AG04450 (cell line): ENCODE results near the gene ADAR. TPM values are rescaled to one million over a fixed set of nuclear protein-coding genes. Genes with fewer than 3 reads are reported as not detected.
A peak's percentile ranks its signal among the peaks of the same experiment; 100 is the strongest.

Source experiments
- CTCF ChIA-PET: fragments of 300-600, 350-600 bp; formaldehyde crosslinking; extraction: SDS; loops from one replicate; lab custom pipeline; 2022; ENCODE audit warnings: antibody characterized with exemption, inconsistent platforms; lab: Charles Lee
- POLR2A ChIA-PET: fragments of 350-600 bp; formaldehyde crosslinking; extraction: SDS; loops from one replicate; lab custom pipeline; 2021; ENCODE audit warnings: antibody characterized with exemption, inconsistent platforms; lab: Yijun Ruan, JAX
- DNase-seq: peaks from one replicate; pipeline ENCODE4 v3.0.0-alpha.2; 2011; ENCODE audit warnings: low read depth, low spot score
- H3K27ac ChIP-seq: one replicate; pipeline ENCODE4 v1.5.1; 2012; ENCODE audit warnings: low read depth, low read length, control low read depth
- H3K27me3 ChIP-seq: one replicate; pipeline ENCODE4 v1.6.0; 2012; ENCODE audit warnings: low read length; ENCODE audit not compliant: control insufficient read depth, insufficient read depth
- H3K4me3 ChIP-seq: 2 replicates; pipeline ENCODE4 v1.5.1; 2011; ENCODE audit warnings: mild to moderate bottlenecking, low read depth, low read length, control low read depth
- H3K9me3 ChIP-seq: 2 replicates; pipeline ENCODE4 v1.5.1; 2012; ENCODE audit warnings: low read length; ENCODE audit not compliant: control insufficient read depth, insufficient read depth
- polyA plus RNA-seq: library from polyadenylated mRNA; depleted of rRNA; stranded (reverse); fragments of >200 nt; gene quantifications from 2 replicates; pipeline ENCODE4 v1.2.3, GENCODE V29; 2011
- TF ChIP-seq, protein P1 (sequence below): IDR thresholded peaks from 2 replicates; pipeline ENCODE4 v1.5.1; 2011; ENCODE audit warnings: low read depth, low read length, control low read depth, inconsistent platforms

The ADAR gene
- polyA plus RNA-seq, 1 experiment, result 203 TPM

DNA sequence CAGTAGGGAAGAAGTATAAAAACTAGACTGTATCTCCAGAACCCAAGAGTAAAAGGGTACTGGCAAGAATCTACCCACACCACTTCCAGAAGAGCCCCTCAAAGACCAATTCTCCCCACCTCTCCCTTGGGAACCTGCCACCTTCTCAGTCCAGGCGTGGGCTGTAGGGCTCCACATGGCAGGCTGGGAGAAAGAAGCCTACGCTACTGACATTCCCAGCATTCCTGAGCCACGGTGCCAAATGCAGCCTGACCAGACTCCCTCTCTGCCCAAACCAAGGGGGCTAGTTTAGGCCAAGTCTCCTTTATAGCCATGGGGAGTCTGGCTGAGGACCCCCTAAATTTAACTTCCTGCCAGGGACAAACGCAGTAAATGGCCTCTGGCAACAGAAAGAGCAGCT lies 51.6 kb downstream of the ADAR start:
- POLR2A ChIA-PET, result no interaction called here
- no peaks in the 10 kb centered on the region for H3K27me3 ChIP-seq
- TF ChIP-seq, protein P1, sequence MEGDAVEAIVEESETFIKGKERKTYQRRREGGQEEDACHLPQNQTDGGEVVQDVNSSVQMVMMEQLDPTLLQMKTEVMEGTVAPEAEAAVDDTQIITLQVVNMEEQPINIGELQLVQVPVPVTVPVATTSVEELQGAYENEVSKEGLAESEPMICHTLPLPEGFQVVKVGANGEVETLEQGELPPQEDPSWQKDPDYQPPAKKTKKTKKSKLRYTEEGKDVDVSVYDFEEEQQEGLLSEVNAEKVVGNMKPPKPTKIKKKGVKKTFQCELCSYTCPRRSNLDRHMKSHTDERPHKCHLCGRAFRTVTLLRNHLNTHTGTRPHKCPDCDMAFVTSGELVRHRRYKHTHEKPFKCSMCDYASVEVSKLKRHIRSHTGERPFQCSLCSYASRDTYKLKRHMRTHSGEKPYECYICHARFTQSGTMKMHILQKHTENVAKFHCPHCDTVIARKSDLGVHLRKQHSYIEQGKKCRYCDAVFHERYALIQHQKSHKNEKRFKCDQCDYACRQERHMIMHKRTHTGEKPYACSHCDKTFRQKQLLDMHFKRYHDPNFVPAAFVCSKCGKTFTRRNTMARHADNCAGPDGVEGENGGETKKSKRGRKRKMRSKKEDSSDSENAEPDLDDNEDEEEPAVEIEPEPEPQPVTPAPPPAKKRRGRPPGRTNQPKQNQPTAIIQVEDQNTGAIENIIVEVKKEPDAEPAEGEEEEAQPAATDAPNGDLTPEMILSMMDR, result no peak
- peak overlapping the region; percentile 69 for H3K4me3 ChIP-seq
- H3K27ac ChIP-seq, result peak overlapping the region; percentile 39
- CTCF ChIA-PET, result interaction anchor here (0.6 to 2.2 kb wide), 3 partner anchors 10 to 529 kb away, joined by 4 to 10 read pairs (median 5); no protein-coding TSS in a partner anchor
- no peaks in the 10 kb centered on the region for H3K9me3 ChIP-seq
- no peak for DNase-seq

DNA sequence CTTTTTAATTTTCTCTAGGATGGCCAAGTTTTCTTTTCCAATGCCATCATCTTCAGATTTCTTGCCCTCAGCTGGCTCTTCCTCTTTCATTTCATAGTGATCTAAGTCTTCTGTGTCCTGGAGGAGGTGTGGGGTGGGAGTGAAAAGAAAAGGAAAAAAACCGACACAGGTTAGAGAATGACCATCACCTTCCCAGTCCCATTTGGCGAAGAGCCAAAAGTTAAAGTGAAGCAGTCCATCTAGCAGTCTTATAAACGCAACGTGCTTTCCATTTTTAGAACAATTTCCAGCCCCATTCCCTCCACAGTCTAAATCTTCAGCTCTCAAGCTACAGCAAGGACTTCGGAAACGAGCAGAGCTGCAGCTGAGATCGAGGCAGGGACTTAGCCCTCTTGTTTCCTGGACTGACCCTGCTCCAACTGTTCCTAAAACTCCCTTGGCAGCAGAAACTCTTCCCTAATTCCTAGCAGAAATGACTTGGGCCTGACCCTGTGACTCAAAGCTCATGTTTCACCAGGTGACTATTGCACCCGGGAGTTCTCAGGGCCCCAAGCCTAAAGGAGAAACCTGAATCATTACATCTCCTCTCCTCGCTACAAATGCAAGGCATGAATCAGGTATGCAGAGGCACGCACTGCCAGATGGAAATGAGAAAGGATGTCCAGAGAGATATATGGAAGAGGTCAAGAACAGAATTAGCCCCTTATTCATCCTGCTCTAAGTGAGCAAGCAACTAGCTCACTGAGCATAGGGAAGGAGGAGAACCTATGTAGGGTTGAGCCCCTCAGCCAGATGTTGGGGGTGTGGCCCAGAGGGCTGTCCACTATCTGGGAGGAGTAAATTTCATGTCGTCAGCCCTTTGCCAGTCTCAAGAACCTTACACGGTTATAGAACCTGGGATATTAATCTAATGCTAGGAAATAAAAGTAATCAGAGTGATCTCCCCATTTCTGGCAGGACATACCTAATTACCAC lies 54.6 kb downstream of the ADAR start:
- ChIA-PET CTCF (interaction anchor here (0.6 to 1.2 kb wide), 4 partner anchors 72 to 140 kb away, joined by 3 to 8 read pairs (median 4); no protein-coding TSS in a partner anchor), POLR2A (no interaction called here)
- Histone ChIP-seq H3K27me3 (no peaks in the 10 kb centered on the region), H3K4me3 (no peak overlapping the region), H3K27ac (no peak overlapping the region), H3K9me3 (no peaks in the 10 kb centered on the region)
- no peak for DNase-seq
- TF ChIP-seq, protein P1, result no peak

DNA sequence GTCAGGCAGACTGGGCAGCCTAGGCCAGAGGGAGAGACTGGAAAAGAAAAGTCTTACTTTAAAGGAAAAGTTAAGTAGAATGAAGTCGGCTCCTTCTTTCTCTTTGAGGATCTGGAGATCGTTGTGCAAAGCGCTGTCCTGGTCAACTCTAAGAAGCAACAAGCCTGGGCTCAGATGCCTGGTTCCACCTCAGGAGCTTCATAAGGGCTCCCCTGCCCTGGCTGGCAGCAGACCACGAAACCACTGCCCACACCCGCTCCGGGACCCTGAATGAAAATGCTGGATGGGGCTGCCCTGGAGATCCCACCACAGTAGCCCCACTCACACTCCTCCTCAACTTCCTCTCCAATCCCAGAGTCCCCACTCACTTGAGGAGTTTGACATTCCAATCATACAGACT lies 56.0 kb downstream of the ADAR start:
- Histone ChIP-seq H3K9me3 (no peaks in the 10 kb centered on the region), H3K27me3 (no peaks in the 10 kb centered on the region), H3K27ac (no peak overlapping the region), H3K4me3 (no peak overlapping the region)
- CTCF ChIA-PET, result no interaction called here
- TF ChIP-seq, protein P1, result no peak
- no peak for DNase-seq
- POLR2A ChIA-PET, result no interaction called here

DNA sequence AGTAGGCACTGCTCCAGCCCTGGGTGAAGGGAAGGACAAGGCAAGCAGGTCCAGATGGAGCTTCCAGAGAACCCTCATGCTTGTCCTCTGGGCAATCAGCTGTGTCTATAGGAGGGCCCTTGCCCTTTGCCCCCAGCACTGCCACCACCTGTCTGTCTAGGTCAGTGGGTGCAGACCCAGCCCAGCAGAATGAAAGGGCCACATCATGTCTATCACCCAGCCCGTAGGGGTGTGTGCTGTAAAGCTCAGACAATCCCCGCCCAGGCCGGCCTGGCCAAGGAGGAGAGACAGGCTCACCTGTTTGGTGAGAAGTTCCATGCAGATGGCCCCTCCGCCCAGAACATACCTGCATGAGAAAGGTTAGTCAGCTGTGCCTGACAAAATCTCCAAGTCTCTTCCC lies 56.5 kb downstream of the ADAR start:
- POLR2A ChIA-PET, result no interaction called here
- Histone ChIP-seq H3K4me3 (no peak overlapping the region), H3K27me3 (no peaks in the 10 kb centered on the region), H3K9me3 (no peaks in the 10 kb centered on the region), H3K27ac (no peak overlapping the region)
- CTCF ChIA-PET, result no interaction called here
- TF ChIP-seq, protein P1, result no peak
- DNase-seq, result no peak

DNA sequence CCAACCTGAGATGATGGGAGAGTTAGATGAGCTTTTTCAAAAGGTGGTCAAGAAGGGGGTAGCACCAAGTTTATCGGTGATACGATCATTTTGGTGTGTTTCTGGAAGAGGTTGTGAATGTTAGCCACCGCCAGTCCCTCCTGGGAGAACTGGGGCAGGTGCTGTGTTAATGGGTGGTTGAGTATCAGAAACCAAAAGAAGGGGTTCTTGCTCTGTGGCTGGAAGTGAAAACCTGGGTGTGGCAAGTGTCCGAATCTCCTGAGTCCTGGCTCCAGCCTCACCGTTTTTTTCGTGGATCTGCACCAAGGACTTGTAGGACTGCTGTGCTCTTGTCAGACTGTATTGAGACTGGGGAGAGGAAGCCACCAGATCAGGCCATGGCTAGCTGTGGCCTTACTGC lies 57.3 kb downstream of the ADAR start:
- CTCF ChIA-PET, result no interaction called here
- no peaks in the 10 kb centered on the region for H3K27me3 ChIP-seq
- TF ChIP-seq, protein P1, result no peak
- no peak overlapping the region for H3K4me3 ChIP-seq
- H3K9me3 ChIP-seq, result no peaks in the 10 kb centered on the region
- no peak overlapping the region for H3K27ac ChIP-seq
- POLR2A ChIA-PET, result no interaction called here
- DNase-seq, result no peak
